ENCODE data around the gene MAP7D1.

The MAP7D1 gene

GRCh38 chr1:36176106-36176949, 20.4 kb downstream of the MAP7D1 start:
- FAIRE-seq (no peak), DNase-seq (ENCODE audit: insufficient read length, low spot score) (no peak)
- no peak for TF ChIP-seq CTCF (IDR thresholded peaks at IDR 0.05; ENCODE audit: insufficient read depth, missing control alignments)

GRCh38 chr1:36177589-36178431, 21.9 kb downstream of the MAP7D1 start:
- DNase-seq (ENCODE audit: insufficient read length, low spot score) (no peak), FAIRE-seq (no peak)
- no peak for TF ChIP-seq CTCF (IDR thresholded peaks at IDR 0.05; ENCODE audit: insufficient read depth, missing control alignments)

- FAIRE-seq, result no peak
- TF ChIP-seq CTCF (IDR thresholded peaks at IDR 0.05; ENCODE audit: insufficient read depth, missing control alignments), result no peak
- DNase-seq (ENCODE audit: insufficient read length, low spot score), result no peak
These were observed 22.7 kb downstream of the MAP7D1 start for GRCh38 chr1:36178471-36179219.

GRCh38 chr1:36179220-36179600, 23.2 kb downstream of the MAP7D1 start:
- FAIRE-seq, result no peak

DNA sequence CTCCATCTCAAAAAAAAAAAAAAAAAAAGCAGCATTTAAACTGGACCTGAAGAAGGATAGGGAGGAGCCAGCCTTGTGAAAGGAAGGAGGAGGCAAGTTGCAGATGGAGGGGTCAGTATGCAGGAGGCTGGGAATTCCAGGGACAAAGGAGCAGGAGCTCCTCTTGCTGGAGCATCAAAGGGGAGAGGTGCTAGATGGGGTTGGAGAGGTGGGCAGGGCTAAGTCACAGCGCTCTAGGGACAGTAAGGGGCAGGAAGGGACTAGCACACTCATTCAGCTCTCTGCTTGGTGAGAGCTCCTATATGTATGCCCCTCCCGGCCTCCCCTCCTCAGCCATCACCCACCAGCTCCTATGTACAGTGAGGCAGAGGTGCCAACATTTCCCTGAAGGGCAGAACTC, 26.8 kb downstream of the MAP7D1 start:
- no peak for FAIRE-seq

More at GRCh38 chr1:36179220-36179600, 23.2 kb downstream of the MAP7D1 start:
- no peak for DNase-seq (ENCODE audit: insufficient read length, low spot score)
- no peak for TF ChIP-seq CTCF (IDR thresholded peaks at IDR 0.05; ENCODE audit: insufficient read depth, missing control alignments)

More for the DNA sequence above, 26.8 kb downstream of the MAP7D1 start:
- TF ChIP-seq CTCF (IDR thresholded peaks at IDR 0.05; ENCODE audit: insufficient read depth, missing control alignments), result no peak
- DNase-seq (ENCODE audit: insufficient read length, low spot score), result no peak

All from D721Med (cell line).